AG09319 (cell line): ENCODE results near the gene ZRANB3.
A peak's percentile ranks its signal among the peaks of the same experiment; 100 is the strongest.

Experiments used
- DNase-seq: peaks from one replicate; pipeline ENCODE4 v3.0.0-alpha.2; 2010; ENCODE audit warnings: low read depth; ENCODE audit errors: extremely low read depth
- CTCF ChIP-seq: IDR thresholded peaks from 2 replicates; pipeline ENCODE4 v1.5.1; 2011; ENCODE audit warnings: low read depth, mild to moderate bottlenecking, inconsistent platforms, low read length, moderate library complexity

Gene ZRANB3

GRCh38 chr2:135530313-135531230 is at the start of gene ZRANB3:
TSS of gene ZRANB3 (minus strand) at chr2:135531218.
- TF ChIP-seq CTCF: no peak
- DNase-seq: peak; percentile 89

DNA sequence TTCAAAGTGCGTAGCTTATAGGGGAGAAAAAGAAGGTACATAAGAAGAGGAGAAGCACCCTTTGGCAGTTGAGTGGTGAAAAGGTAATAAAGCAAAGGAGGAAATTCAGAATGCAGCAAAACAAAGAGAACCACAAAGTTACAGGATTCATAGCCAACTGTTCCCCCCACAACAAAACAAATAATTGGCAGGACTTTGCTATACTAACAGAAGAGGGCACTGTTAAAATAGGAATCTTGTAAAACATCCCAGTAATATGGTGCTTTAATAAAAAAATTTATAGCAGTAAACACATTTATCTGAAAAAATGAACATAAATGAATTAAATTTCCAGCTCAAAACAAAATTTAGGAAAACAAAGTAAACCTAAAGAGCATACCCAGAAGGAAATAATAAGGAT is 42.6 kb upstream of the ZRANB3 start:
- no peak for TF ChIP-seq CTCF
- DNase-seq: no peak

DNA sequence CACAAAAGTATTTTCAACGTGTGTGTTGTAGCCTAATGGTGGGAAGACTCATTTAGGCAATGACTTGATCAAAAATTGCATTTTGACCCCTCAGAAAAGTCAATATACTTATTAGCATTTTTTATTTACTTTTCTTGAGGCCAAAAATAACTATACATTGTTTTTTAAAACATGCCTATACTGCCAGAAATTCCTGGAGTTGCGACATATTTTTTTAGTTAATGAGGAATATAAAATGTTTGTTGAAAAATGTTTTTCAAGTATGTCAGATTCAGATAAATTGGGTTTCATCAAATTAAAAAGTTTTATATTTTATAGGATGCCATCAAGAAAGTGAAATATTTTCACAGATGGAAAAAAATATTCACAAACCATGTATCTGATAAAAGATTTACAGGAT is 39.9 kb upstream of the ZRANB3 start:
- DNase-seq: no peak
- no peak for TF ChIP-seq CTCF

GRCh38 chr2:135563793-135564192 is 32.8 kb upstream of the ZRANB3 start:
- no peak for DNase-seq
- TF ChIP-seq CTCF: no peak

- TF ChIP-seq CTCF: no peak
- no peak for DNase-seq
These were observed 30.9 kb upstream of the ZRANB3 start for GRCh38 chr2:135561925-135562324.

GRCh38 chr2:135557530-135557929 is 26.5 kb upstream of the ZRANB3 start:
- DNase-seq: no peak
- TF ChIP-seq CTCF: no peak

GRCh38 chr2:135555311-135555710 is 24.3 kb upstream of the ZRANB3 start:
- no peak for DNase-seq
- no peak for TF ChIP-seq CTCF
